GM19193 (cell line): ENCODE results near the gene TMEM250.

ENCODE experiments used
- POLR2A ChIP-seq: IDR thresholded peaks from 4 replicates; pipeline ENCODE4 v1.6.1; 2011; ENCODE audit not compliant: insufficient read depth, insufficient read length; ENCODE audit errors: extremely low read depth

Gene TMEM250

GRCh38 chr9:136087741-136088480 is 30.8 kb downstream of the TMEM250 start:
- no peak for TF ChIP-seq POLR2A

- no peak for TF ChIP-seq POLR2A
Measured at GRCh38 chr9:136086951-136087740, 31.5 kb downstream of the TMEM250 start.

GRCh38 chr9:136086213-136086881 is 32.3 kb downstream of the TMEM250 start:
- TF ChIP-seq POLR2A = no peak

- no peak for TF ChIP-seq POLR2A
Measured at GRCh38 chr9:136085815-136086212, 32.9 kb downstream of the TMEM250 start.

GRCh38 chr9:136084063-136084944 is 34.4 kb downstream of the TMEM250 start:
- TF ChIP-seq POLR2A = no peak

- TF ChIP-seq POLR2A = no peak
Measured at GRCh38 chr9:136083558-136084062, 35.1 kb downstream of the TMEM250 start.

GRCh38 chr9:136082496-136083361 is 35.9 kb downstream of the TMEM250 start:
- TF ChIP-seq POLR2A = no peak

- no peak for TF ChIP-seq POLR2A
Measured at GRCh38 chr9:136081826-136082495, 36.7 kb downstream of the TMEM250 start.

GRCh38 chr9:136081113-136081825 is 37.4 kb downstream of the TMEM250 start:
- TF ChIP-seq POLR2A = no peak

- TF ChIP-seq POLR2A = no peak
Measured at GRCh38 chr9:136080716-136081112, 38.0 kb downstream of the TMEM250 start.

GRCh38 chr9:136079916-136080246 is 38.8 kb downstream of the TMEM250 start:
- no peak for TF ChIP-seq POLR2A

- no peak for TF ChIP-seq POLR2A
Measured at GRCh38 chr9:136079211-136079915, 39.3 kb downstream of the TMEM250 start.
